Mesendoderm (in vitro differentiated cells): ENCODE data around the gene ELOVL1.
A peak's percentile ranks its signal among the peaks of the same experiment; 100 is the strongest.

ENCODE experiments used
- DNase-seq: peaks from one replicate; pipeline ENCODE4 v3.0.0; 2013
- H2AK5ac ChIP-seq: 2 replicates; pipeline ENCODE4 v1.6.1; 2013; ENCODE audit warnings: low read length, inconsistent platforms
- H2BK120ac ChIP-seq: 2 replicates; pipeline ENCODE4 v1.6.1; 2013; ENCODE audit warnings: low read depth, mild to moderate bottlenecking, low read length, moderate library complexity, mixed read lengths
- H2BK15ac ChIP-seq: replicated peaks from 2 replicates; pipeline ENCODE4 v1.6.1; 2013; ENCODE audit warnings: low read depth, mild to moderate bottlenecking, moderate library complexity
- H2BK5ac ChIP-seq: 2 replicates; pipeline ENCODE4 v1.6.1; 2013; ENCODE audit warnings: low read length, inconsistent platforms
- H3K18ac ChIP-seq: 2 replicates; pipeline ENCODE4 v1.6.1; 2013; ENCODE audit warnings: mild to moderate bottlenecking, low read length, mixed read lengths
- H3K23ac ChIP-seq: one replicate; pipeline ENCODE4 v1.6.1; 2013; ENCODE audit warnings: low read length
- H3K27ac ChIP-seq: 2 replicates; pipeline ENCODE4 v1.5.1; 2013; ENCODE audit warnings: low read depth, mild to moderate bottlenecking, inconsistent platforms, low read length, moderate library complexity
- H3K27me3 ChIP-seq: 2 replicates; pipeline ENCODE4 v1.6.1; 2013; ENCODE audit warnings: low read length, control low read depth, mild to moderate bottlenecking, inconsistent platforms; ENCODE audit not compliant: insufficient read depth, poor library complexity
- H3K36me3 ChIP-seq: 2 replicates; pipeline ENCODE4 v1.6.1; 2013; ENCODE audit warnings: low read length, inconsistent platforms; ENCODE audit not compliant: control insufficient read depth, insufficient read depth
- H3K4ac ChIP-seq: one replicate; pipeline ENCODE4 v1.6.1; 2013; ENCODE audit warnings: low read depth, mild to moderate bottlenecking, low read length, moderate library complexity
- H3K4me1 ChIP-seq: 2 replicates; pipeline ENCODE4 v1.6.1; 2013; ENCODE audit warnings: low read depth, low read length, inconsistent platforms; ENCODE audit not compliant: control insufficient read depth
- H3K4me2 ChIP-seq: 2 replicates; pipeline ENCODE4 v1.6.1; 2013; ENCODE audit warnings: low read length
- H3K4me3 ChIP-seq: 2 replicates; pipeline ENCODE4 v1.5.1; 2013; ENCODE audit warnings: mild to moderate bottlenecking, low read length
- H3K56ac ChIP-seq: one replicate; pipeline ENCODE4 v1.6.1; 2013; ENCODE audit warnings: low read length
- H3K79me1 ChIP-seq: 2 replicates; pipeline ENCODE4 v1.6.1; 2013; ENCODE audit warnings: low read length, inconsistent platforms
- H3K79me2 ChIP-seq: 2 replicates; pipeline ENCODE4 v1.6.1; 2013; ENCODE audit warnings: mild to moderate bottlenecking, low read length; ENCODE audit not compliant: control insufficient read depth, insufficient read depth
- H3K9ac ChIP-seq: 2 replicates; pipeline ENCODE4 v1.6.1; 2013; ENCODE audit warnings: low read length, inconsistent platforms
- H4K5ac ChIP-seq: one replicate; pipeline ENCODE4 v1.6.1; 2013; ENCODE audit warnings: low read length
- H4K8ac ChIP-seq: one replicate; pipeline ENCODE4 v1.6.1; 2013; ENCODE audit warnings: low read depth, mild to moderate bottlenecking, control low read depth, low read length, moderate library complexity
- WGBS: extraction: QIAGEN DNeasy Blood & Tissue Kit; methylation state at CpG from one replicate; pipeline ENCODE4 v1.1.7; 2013; ENCODE audit warnings: low lambda C conversion rate, missing lambda C conversion rate; ENCODE audit not compliant: insufficient coverage; ENCODE audit errors: extremely low coverage; 5-methylcytosine and 5-hydroxymethylcytosine counted together

ELOVL1 gene

DNA sequence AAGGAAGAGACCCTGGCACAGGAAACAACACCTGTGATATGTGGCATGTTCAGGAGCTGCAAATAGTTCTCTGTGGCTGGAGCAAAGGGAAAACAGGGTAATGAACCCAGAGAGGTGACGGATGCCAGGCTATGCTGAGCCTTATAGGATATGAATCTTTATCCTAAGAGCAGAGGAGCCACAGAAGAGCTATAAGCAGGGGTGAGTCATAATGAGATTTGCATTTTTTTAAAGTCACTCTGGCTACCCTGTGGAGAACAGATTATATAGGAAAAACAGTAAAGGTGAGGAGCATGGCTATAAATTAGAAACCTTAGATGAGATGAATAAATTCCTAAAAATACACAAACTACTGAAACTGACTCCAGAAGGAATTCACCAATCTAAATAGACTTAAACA, 43.0 kb downstream of the ELOVL1 start:
- H3K27me3 ChIP-seq = no peaks in the 10 kb centered on the region
- no peak overlapping the region for H3K4me2 ChIP-seq
- no peak overlapping the region for H2BK120ac ChIP-seq
- no peak overlapping the region for H3K4ac ChIP-seq
- H3K27ac ChIP-seq = peak overlapping the region; percentile 19
- no peak overlapping the region for H2AK5ac ChIP-seq
- H3K79me2 ChIP-seq = no peaks in the 10 kb centered on the region
- H3K23ac ChIP-seq = no peak overlapping the region
- no peak overlapping the region for H3K9ac ChIP-seq
- no CpG with 5 or more reads among the region's 1 CpG for WGBS
- DNase-seq = peak; percentile 30
- no peak overlapping the region for H2BK5ac ChIP-seq
- no peaks in the 10 kb centered on the region for H3K79me1 ChIP-seq
- no peak overlapping the region for H2BK15ac ChIP-seq
- no peak overlapping the region for H4K8ac ChIP-seq
- no peak overlapping the region for H3K18ac ChIP-seq
- no peak overlapping the region for H3K4me3 ChIP-seq
- H3K4me1 ChIP-seq = peaks cover 3% of the 10 kb centered on the region
- no peak overlapping the region for H4K5ac ChIP-seq
- no peaks in the 10 kb centered on the region for H3K36me3 ChIP-seq
- H3K56ac ChIP-seq = peak overlapping the region; percentile 53

- Histone ChIP-seq H3K27ac (no peak overlapping the region), H3K56ac (no peak overlapping the region), H3K4ac (no peak overlapping the region), H2BK120ac (no peak overlapping the region), H3K4me3 (no peak overlapping the region), H3K27me3 (no peaks in the 10 kb centered on the region), H2BK15ac (no peak overlapping the region), H4K8ac (no peak overlapping the region), H3K4me1 (peaks cover 3% of the 10 kb centered on the region), H3K36me3 (no peaks in the 10 kb centered on the region), H3K9ac (no peak overlapping the region), H3K23ac (no peak overlapping the region), H2AK5ac (no peak overlapping the region), H3K79me2 (no peaks in the 10 kb centered on the region), H3K4me2 (no peak overlapping the region), H4K5ac (no peak overlapping the region), H2BK5ac (no peak overlapping the region), H3K18ac (no peak overlapping the region), H3K79me1 (no peaks in the 10 kb centered on the region)
- DNase-seq = no peak
- WGBS = no CpG with 5 or more reads among the region's 5 CpGs
Observed at GRCh38 chr1:43322506-43322905, 45.3 kb downstream of the ELOVL1 start.

GRCh38 chr1:43321331-43321891, 46.4 kb downstream of the ELOVL1 start:
- WGBS = no CpG with 5 or more reads among the region's 16 CpGs
- H3K18ac ChIP-seq = no peak overlapping the region

DNA sequence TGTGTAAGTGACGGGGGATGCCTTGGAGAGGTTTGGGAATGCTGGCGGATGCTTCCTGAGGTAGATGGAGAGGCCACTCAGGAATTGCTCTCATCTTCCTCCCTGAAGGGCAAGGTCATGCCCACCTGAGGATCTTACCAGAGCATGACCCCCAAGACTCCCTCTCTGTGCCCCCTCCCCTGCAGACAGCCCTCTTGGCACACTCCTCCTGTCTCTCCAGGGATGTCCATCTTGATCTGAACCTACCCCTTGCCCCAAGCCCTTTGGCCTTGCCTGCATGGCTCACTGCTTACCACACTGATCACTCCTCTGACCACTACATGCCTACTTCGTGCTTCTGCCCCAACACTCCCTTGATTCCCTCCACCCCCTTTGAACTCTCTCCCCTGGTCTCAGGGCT, 48.0 kb downstream of the ELOVL1 start:
- H3K4me1 ChIP-seq = peaks cover 2% of the 10 kb centered on the region
- no peaks in the 10 kb centered on the region for H3K79me2 ChIP-seq
- H3K36me3 ChIP-seq = no peaks in the 10 kb centered on the region

More at GRCh38 chr1:43321331-43321891, 46.4 kb downstream of the ELOVL1 start:
- no peak for DNase-seq
- H2AK5ac ChIP-seq = no peak overlapping the region
- H4K8ac ChIP-seq = no peak overlapping the region
- no peak overlapping the region for H2BK5ac ChIP-seq
- no peak overlapping the region for H3K27ac ChIP-seq
- no peaks in the 10 kb centered on the region for H3K79me1 ChIP-seq
- H3K4me2 ChIP-seq = no peak overlapping the region
- H2BK120ac ChIP-seq = no peak overlapping the region
- H3K36me3 ChIP-seq = no peaks in the 10 kb centered on the region
- H3K56ac ChIP-seq = no peak overlapping the region
- no peaks in the 10 kb centered on the region for H3K79me2 ChIP-seq
- peaks cover 3% of the 10 kb centered on the region for H3K4me1 ChIP-seq
- no peak overlapping the region for H2BK15ac ChIP-seq
- H3K4ac ChIP-seq = no peak overlapping the region
- no peak overlapping the region for H3K23ac ChIP-seq
- no peaks in the 10 kb centered on the region for H3K27me3 ChIP-seq
- no peak overlapping the region for H3K4me3 ChIP-seq
- no peak overlapping the region for H3K9ac ChIP-seq
- H4K5ac ChIP-seq = no peak overlapping the region

GRCh38 chr1:43319288-43319687, 48.5 kb downstream of the ELOVL1 start:
- H2BK15ac ChIP-seq = no peak overlapping the region
- H4K5ac ChIP-seq = no peak overlapping the region
- H2BK5ac ChIP-seq = no peak overlapping the region
- H3K18ac ChIP-seq = no peak overlapping the region
- H2BK120ac ChIP-seq = no peak overlapping the region
- no peaks in the 10 kb centered on the region for H3K79me1 ChIP-seq
- H3K4me3 ChIP-seq = no peak overlapping the region
- H3K4me2 ChIP-seq = no peak overlapping the region
- no peak overlapping the region for H3K4ac ChIP-seq
- H3K56ac ChIP-seq = no peak overlapping the region
- H4K8ac ChIP-seq = no peak overlapping the region
- no peak overlapping the region for H3K9ac ChIP-seq
- no peak overlapping the region for H3K27ac ChIP-seq
- no peaks in the 10 kb centered on the region for H3K4me1 ChIP-seq
- no peak overlapping the region for H3K23ac ChIP-seq
- H3K36me3 ChIP-seq = no peaks in the 10 kb centered on the region
- no peak overlapping the region for H2AK5ac ChIP-seq
- no peaks in the 10 kb centered on the region for H3K27me3 ChIP-seq
- DNase-seq = no peak
- WGBS = no CpG with 5 or more reads among the region's 5 CpGs
- no peaks in the 10 kb centered on the region for H3K79me2 ChIP-seq

More for the DNA sequence above, 48.0 kb downstream of the ELOVL1 start:
- Histone ChIP-seq H3K4ac (no peak overlapping the region), H3K23ac (no peak overlapping the region), H3K9ac (no peak overlapping the region), H2BK120ac (no peak overlapping the region), H4K5ac (no peak overlapping the region), H3K4me3 (no peak overlapping the region), H3K18ac (no peak overlapping the region), H2AK5ac (no peak overlapping the region), H3K56ac (no peak overlapping the region), H3K27me3 (no peaks in the 10 kb centered on the region), H2BK5ac (no peak overlapping the region), H4K8ac (no peak overlapping the region), H2BK15ac (no peak overlapping the region), H3K27ac (no peak overlapping the region), H3K4me2 (no peak overlapping the region), H3K79me1 (no peaks in the 10 kb centered on the region)
- no CpG with 5 or more reads among the region's 3 CpGs for WGBS
- no peak for DNase-seq

GRCh38 chr1:43318831-43319230, 49.0 kb downstream of the ELOVL1 start:
- H3K79me1 ChIP-seq = no peaks in the 10 kb centered on the region

More at GRCh38 chr1:43318831-43319230, 49.0 kb downstream of the ELOVL1 start:
- Histone ChIP-seq H2AK5ac (no peak overlapping the region), H3K36me3 (no peaks in the 10 kb centered on the region), H2BK5ac (no peak overlapping the region), H4K5ac (no peak overlapping the region), H2BK15ac (no peak overlapping the region), H3K56ac (no peak overlapping the region), H3K18ac (no peak overlapping the region), H3K79me2 (no peaks in the 10 kb centered on the region), H3K4ac (no peak overlapping the region), H3K4me1 (no peaks in the 10 kb centered on the region), H3K4me3 (no peak overlapping the region), H3K9ac (no peak overlapping the region), H3K23ac (no peak overlapping the region), H2BK120ac (no peak overlapping the region), H3K27ac (no peak overlapping the region), H4K8ac (no peak overlapping the region), H3K27me3 (no peaks in the 10 kb centered on the region), H3K4me2 (no peak overlapping the region)
- DNase-seq = no peak
- no CpG with 5 or more reads among the region's 4 CpGs for WGBS
